GM15510 (cell line): ENCODE measurements around the gene TBC1D3L.
"Not testable (repeated sequence)": the region's sequence is repeated elsewhere in the genome, so short reads cannot be mapped to it uniquely, and the experiment has no call there.

Source experiments
- POLR2A ChIP-seq: IDR thresholded peaks from 3 replicates; pipeline ENCODE4 v1.6.1; 2011; ENCODE audit warnings: borderline replicate concordance; ENCODE audit not compliant: insufficient read length; ENCODE audit errors: extremely low read depth

Gene TBC1D3L

DNA sequence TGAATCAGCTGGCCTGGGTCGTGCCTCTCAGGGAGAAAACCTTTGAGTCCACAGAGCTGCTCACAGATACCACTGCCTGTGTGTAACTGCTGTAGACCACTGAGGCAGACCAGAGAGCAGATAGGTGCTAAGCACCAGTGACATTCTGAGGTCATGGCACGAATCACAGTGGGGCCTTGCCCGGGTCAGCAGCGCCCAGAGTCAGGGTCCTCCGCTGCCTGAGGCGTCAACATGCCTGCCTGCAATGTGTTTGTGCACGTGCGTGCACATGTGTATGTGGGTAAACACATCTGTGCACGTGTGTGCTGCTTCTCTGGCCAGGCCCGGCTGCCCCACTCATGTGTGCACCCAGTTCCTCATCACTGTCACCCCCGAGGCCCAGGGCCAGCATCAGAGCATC, at the start of gene TBC1D3L:
TSS of gene TBC1D3L (minus strand) at position 101 of the 400 bp plus-strand sequence. CDS start 1,540 bp downstream, outside the sequence.
- not testable (repeated sequence) for TF ChIP-seq POLR2A

GRCh38 chr17:38003676-38004075, 14.8 kb upstream of the TBC1D3L start, which contains the start of gene TBC1D3D:
TBC1D3D (plus strand) TSS chr17:38003976; CDS start chr17:38005561, 1,585 bp downstream.
- not testable (repeated sequence) for TF ChIP-seq POLR2A
